ENCODE measurements around the gene NECTIN1.

The NECTIN1 gene

DNA sequence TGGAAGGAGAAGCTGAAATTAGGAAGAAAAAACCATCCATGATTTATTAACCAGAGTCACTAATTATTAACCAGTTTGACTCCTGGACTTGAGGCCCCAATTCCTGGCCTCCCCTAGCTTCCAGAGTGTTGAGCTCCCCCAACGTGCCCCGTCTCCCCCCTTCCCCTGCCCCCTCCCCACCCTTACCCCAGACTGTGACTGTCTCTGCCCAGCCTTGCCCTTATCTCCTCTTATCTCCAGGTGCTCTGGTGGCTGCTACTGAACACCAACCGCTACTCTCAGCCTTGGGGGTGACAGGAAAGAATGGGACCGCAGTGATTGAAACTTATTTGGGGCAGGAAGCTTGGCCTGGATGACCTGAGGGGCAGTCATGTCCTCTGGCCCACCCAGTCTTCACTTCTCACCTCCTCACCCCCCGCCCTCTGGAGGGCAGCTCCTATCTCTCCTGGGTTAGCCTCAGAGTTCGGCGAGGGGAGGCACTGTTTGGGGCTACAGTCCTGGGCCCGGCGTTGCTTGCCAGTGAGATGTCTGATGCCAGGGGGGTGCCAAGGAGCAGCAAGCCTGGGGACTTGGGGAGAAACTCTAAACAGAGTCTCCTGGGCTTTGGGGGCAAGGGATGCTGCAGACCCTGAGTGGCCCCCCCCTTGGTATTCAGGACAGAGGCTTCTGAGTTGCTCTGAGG is 15.5 kb downstream of the NECTIN1 start:
- H3K27ac ChIP-seq (ENCODE audit: insufficient read depth, low read depth, low read length, poor library complexity, severe bottlenecking): no peak overlapping the region
- H3K27me3 ChIP-seq (ENCODE audit: control insufficient read depth, insufficient read depth, low read length, poor library complexity, severe bottlenecking): no peaks in the 10 kb centered on the region
- H3K9me3 ChIP-seq (ENCODE audit: control insufficient read depth, low read length): no peaks in the 10 kb centered on the region
- WGBS, 2 experiments: 66 to 77% methylated on average over 9 of the region's 9 CpGs
- peaks cover 73% of the 10 kb centered on the region for H3K4me1 ChIP-seq (ENCODE audit: control insufficient read depth, insufficient read depth, low read length)
- H3K4me3 ChIP-seq (ENCODE audit: insufficient read depth, low read depth, low read length): no peak overlapping the region
- no peaks in the 10 kb centered on the region for H3K36me3 ChIP-seq (ENCODE audit: control insufficient read depth, insufficient read depth, low read length)

- Histone ChIP-seq H3K4me3 (ENCODE audit: insufficient read depth, low read depth, low read length) (no peak overlapping the region), H3K27me3 (ENCODE audit: control insufficient read depth, insufficient read depth, low read length, poor library complexity, severe bottlenecking) (no peaks in the 10 kb centered on the region), H3K9me3 (ENCODE audit: control insufficient read depth, low read length) (no peaks in the 10 kb centered on the region), H3K27ac (ENCODE audit: insufficient read depth, low read depth, low read length, poor library complexity, severe bottlenecking) (no peak overlapping the region), H3K36me3 (ENCODE audit: control insufficient read depth, insufficient read depth, low read length) (no peaks in the 10 kb centered on the region), H3K4me1 (ENCODE audit: control insufficient read depth, insufficient read depth, low read length) (peaks cover 65% of the 10 kb centered on the region)
- 66 to 68% methylated on average over 10 of the region's 10 CpGs for WGBS, 2 experiments
These were observed 16.3 kb downstream of the NECTIN1 start for GRCh38 chr11:119712459-119713358.

DNA sequence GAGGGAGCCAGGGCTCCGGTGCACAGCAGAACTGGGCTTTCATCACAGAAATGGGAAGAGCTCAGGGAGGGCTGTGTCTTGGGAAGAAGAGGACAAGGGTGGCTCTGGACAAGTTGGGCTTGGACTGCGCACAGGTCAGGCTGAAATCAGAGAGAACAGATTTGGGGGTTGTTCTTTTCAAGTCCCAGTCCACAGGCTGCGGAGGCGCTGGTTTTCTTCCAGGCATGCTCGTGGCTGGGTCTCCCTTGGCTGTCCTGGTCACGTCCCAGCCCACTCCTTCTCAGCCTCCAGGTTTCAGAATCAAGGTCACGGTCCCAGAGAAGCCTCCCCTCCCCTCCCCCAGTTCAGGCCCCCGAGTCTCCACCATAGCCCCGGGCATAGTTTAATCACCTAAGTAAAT is 17.0 kb downstream of the NECTIN1 start:
- Histone ChIP-seq H3K27ac (ENCODE audit: insufficient read depth, low read depth, low read length, poor library complexity, severe bottlenecking) (no peak overlapping the region), H3K36me3 (ENCODE audit: control insufficient read depth, insufficient read depth, low read length) (no peaks in the 10 kb centered on the region), H3K4me1 (ENCODE audit: control insufficient read depth, insufficient read depth, low read length) (peaks cover 58% of the 10 kb centered on the region), H3K27me3 (ENCODE audit: control insufficient read depth, insufficient read depth, low read length, poor library complexity, severe bottlenecking) (no peaks in the 10 kb centered on the region), H3K9me3 (ENCODE audit: control insufficient read depth, low read length) (no peaks in the 10 kb centered on the region), H3K4me3 (ENCODE audit: insufficient read depth, low read depth, low read length) (no peak overlapping the region)
- 86 to 88% methylated on average over 9 of the region's 9 CpGs for WGBS, 2 experiments

DNA sequence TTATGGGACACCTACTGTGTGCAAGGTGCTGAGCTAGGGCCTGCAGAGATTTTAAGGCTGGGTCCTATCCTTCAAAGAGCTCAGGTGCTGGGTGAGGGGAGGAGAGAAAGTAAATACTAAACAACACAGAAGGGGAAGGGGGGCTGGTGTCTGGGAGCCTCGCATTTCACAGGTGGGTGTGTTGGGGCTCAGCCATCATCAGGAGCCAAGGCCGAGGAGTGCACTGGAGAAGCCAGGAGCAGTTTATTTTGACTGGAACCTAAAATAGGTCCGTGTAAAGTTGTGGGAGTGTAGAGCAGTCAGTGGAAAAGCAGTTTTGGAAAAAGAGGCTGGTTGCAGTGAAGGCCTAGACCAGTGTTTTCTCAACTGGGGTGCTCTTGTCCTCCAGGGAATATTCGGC is 17.5 kb downstream of the NECTIN1 start:
- H3K27me3 ChIP-seq (ENCODE audit: control insufficient read depth, insufficient read depth, low read length, poor library complexity, severe bottlenecking): no peaks in the 10 kb centered on the region
- H3K4me3 ChIP-seq (ENCODE audit: insufficient read depth, low read depth, low read length): no peak overlapping the region
- 85 to 88% methylated on average over 4 of the region's 4 CpGs for WGBS, 2 experiments
- H3K27ac ChIP-seq (ENCODE audit: insufficient read depth, low read depth, low read length, poor library complexity, severe bottlenecking): no peak overlapping the region
- peaks cover 53% of the 10 kb centered on the region for H3K4me1 ChIP-seq (ENCODE audit: control insufficient read depth, insufficient read depth, low read length)
- H3K36me3 ChIP-seq (ENCODE audit: control insufficient read depth, insufficient read depth, low read length): no peaks in the 10 kb centered on the region
- H3K9me3 ChIP-seq (ENCODE audit: control insufficient read depth, low read length): no peaks in the 10 kb centered on the region

DNA sequence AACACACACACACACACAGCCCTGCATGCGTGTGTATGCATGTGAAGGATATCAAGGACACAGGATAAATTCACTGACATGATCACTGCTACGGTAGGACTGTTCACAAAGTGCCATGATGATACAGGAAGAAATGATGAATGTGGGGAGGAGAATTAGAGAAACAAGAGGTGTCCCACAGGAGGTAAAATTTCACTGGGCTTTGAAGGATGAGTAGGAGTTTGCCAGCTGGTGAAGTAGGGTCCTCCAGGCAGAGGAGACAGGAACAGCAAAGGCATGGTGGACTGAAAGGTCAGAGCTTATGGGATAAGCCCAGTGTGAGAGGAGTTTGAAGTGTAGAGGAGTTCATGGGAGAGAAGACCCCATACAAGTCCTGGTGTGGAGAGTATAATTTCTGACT is 18.6 kb downstream of the NECTIN1 start:
- no peaks in the 10 kb centered on the region for H3K36me3 ChIP-seq (ENCODE audit: control insufficient read depth, insufficient read depth, low read length)
- H3K9me3 ChIP-seq (ENCODE audit: control insufficient read depth, low read length): no peaks in the 10 kb centered on the region
- H3K4me3 ChIP-seq (ENCODE audit: insufficient read depth, low read depth, low read length): no peak overlapping the region
- no peaks in the 10 kb centered on the region for H3K27me3 ChIP-seq (ENCODE audit: control insufficient read depth, insufficient read depth, low read length, poor library complexity, severe bottlenecking)
- WGBS, 2 experiments: 94 to 99% methylated on average over 2 of the region's 2 CpGs
- no peak overlapping the region for H3K27ac ChIP-seq (ENCODE audit: insufficient read depth, low read depth, low read length, poor library complexity, severe bottlenecking)
- H3K4me1 ChIP-seq (ENCODE audit: control insufficient read depth, insufficient read depth, low read length): peaks cover 42% of the 10 kb centered on the region

- Histone ChIP-seq H3K4me1 (ENCODE audit: control insufficient read depth, insufficient read depth, low read length) (peaks cover 38% of the 10 kb centered on the region), H3K27ac (ENCODE audit: insufficient read depth, low read depth, low read length, poor library complexity, severe bottlenecking) (peak overlapping the region; percentile 84), H3K9me3 (ENCODE audit: control insufficient read depth, low read length) (no peaks in the 10 kb centered on the region), H3K27me3 (ENCODE audit: control insufficient read depth, insufficient read depth, low read length, poor library complexity, severe bottlenecking) (no peaks in the 10 kb centered on the region), H3K4me3 (ENCODE audit: insufficient read depth, low read depth, low read length) (no peak overlapping the region), H3K36me3 (ENCODE audit: control insufficient read depth, insufficient read depth, low read length) (no peaks in the 10 kb centered on the region)
- 63 to 65% methylated on average over 22 of the region's 22 CpGs for WGBS, 2 experiments
These were observed 19.2 kb downstream of the NECTIN1 start for GRCh38 chr11:119709638-119710346.

GRCh38 chr11:119709171-119709570 is 19.8 kb downstream of the NECTIN1 start:
- H3K9me3 ChIP-seq (ENCODE audit: control insufficient read depth, low read length): no peaks in the 10 kb centered on the region
- peaks cover 34% of the 10 kb centered on the region for H3K4me1 ChIP-seq (ENCODE audit: control insufficient read depth, insufficient read depth, low read length)
- no peaks in the 10 kb centered on the region for H3K27me3 ChIP-seq (ENCODE audit: control insufficient read depth, insufficient read depth, low read length, poor library complexity, severe bottlenecking)
- peak overlapping the region; percentile 6 for H3K4me3 ChIP-seq (ENCODE audit: insufficient read depth, low read depth, low read length)
- H3K27ac ChIP-seq (ENCODE audit: insufficient read depth, low read depth, low read length, poor library complexity, severe bottlenecking): peak overlapping the region; percentile 60
- no peaks in the 10 kb centered on the region for H3K36me3 ChIP-seq (ENCODE audit: control insufficient read depth, insufficient read depth, low read length)
- WGBS, 2 experiments: 79 to 80% methylated on average over 9 of the region's 9 CpGs

- peaks cover 26% of the 10 kb centered on the region for H3K4me1 ChIP-seq (ENCODE audit: control insufficient read depth, insufficient read depth, low read length)
- 79 to 80% methylated on average over 9 of the region's 9 CpGs for WGBS, 2 experiments
- no peaks in the 10 kb centered on the region for H3K9me3 ChIP-seq (ENCODE audit: control insufficient read depth, low read length)
- no peak overlapping the region for H3K27ac ChIP-seq (ENCODE audit: insufficient read depth, low read depth, low read length, poor library complexity, severe bottlenecking)
- H3K27me3 ChIP-seq (ENCODE audit: control insufficient read depth, insufficient read depth, low read length, poor library complexity, severe bottlenecking): no peaks in the 10 kb centered on the region
- H3K4me3 ChIP-seq (ENCODE audit: insufficient read depth, low read depth, low read length): no peak overlapping the region
- no peaks in the 10 kb centered on the region for H3K36me3 ChIP-seq (ENCODE audit: control insufficient read depth, insufficient read depth, low read length)
These were observed 20.6 kb downstream of the NECTIN1 start for GRCh38 chr11:119708384-119708783.

- no peaks in the 10 kb centered on the region for H3K9me3 ChIP-seq (ENCODE audit: control insufficient read depth, low read length)
- peaks cover 26% of the 10 kb centered on the region for H3K4me1 ChIP-seq (ENCODE audit: control insufficient read depth, insufficient read depth, low read length)
- 82 to 86% methylated on average over 2 of the region's 2 CpGs for WGBS, 2 experiments
- no peak overlapping the region for H3K4me3 ChIP-seq (ENCODE audit: insufficient read depth, low read depth, low read length)
- no peaks in the 10 kb centered on the region for H3K27me3 ChIP-seq (ENCODE audit: control insufficient read depth, insufficient read depth, low read length, poor library complexity, severe bottlenecking)
- H3K27ac ChIP-seq (ENCODE audit: insufficient read depth, low read depth, low read length, poor library complexity, severe bottlenecking): no peak overlapping the region
- no peaks in the 10 kb centered on the region for H3K36me3 ChIP-seq (ENCODE audit: control insufficient read depth, insufficient read depth, low read length)
These were observed 22.1 kb downstream of the NECTIN1 start for GRCh38 chr11:119706887-119707286.

GRCh38 chr11:119706029-119706428 is 23.0 kb downstream of the NECTIN1 start:
- Histone ChIP-seq H3K4me3 (ENCODE audit: insufficient read depth, low read depth, low read length) (no peak overlapping the region), H3K27ac (ENCODE audit: insufficient read depth, low read depth, low read length, poor library complexity, severe bottlenecking) (no peak overlapping the region), H3K27me3 (ENCODE audit: control insufficient read depth, insufficient read depth, low read length, poor library complexity, severe bottlenecking) (no peaks in the 10 kb centered on the region), H3K4me1 (ENCODE audit: control insufficient read depth, insufficient read depth, low read length) (peaks cover 22% of the 10 kb centered on the region), H3K9me3 (ENCODE audit: control insufficient read depth, low read length) (no peaks in the 10 kb centered on the region), H3K36me3 (ENCODE audit: control insufficient read depth, insufficient read depth, low read length) (no peaks in the 10 kb centered on the region)
- WGBS, 2 experiments: 76 to 84% methylated on average over 7 of the region's 7 CpGs
